ENCODE results near the gene MPIG6B.

Gene MPIG6B

GRCh38 chr6:31722173-31722572, 1.0 kb upstream of the MPIG6B start:
- DNase-seq (ENCODE audit: low read depth): no peak
- TF ChIP-seq, protein P1, sequence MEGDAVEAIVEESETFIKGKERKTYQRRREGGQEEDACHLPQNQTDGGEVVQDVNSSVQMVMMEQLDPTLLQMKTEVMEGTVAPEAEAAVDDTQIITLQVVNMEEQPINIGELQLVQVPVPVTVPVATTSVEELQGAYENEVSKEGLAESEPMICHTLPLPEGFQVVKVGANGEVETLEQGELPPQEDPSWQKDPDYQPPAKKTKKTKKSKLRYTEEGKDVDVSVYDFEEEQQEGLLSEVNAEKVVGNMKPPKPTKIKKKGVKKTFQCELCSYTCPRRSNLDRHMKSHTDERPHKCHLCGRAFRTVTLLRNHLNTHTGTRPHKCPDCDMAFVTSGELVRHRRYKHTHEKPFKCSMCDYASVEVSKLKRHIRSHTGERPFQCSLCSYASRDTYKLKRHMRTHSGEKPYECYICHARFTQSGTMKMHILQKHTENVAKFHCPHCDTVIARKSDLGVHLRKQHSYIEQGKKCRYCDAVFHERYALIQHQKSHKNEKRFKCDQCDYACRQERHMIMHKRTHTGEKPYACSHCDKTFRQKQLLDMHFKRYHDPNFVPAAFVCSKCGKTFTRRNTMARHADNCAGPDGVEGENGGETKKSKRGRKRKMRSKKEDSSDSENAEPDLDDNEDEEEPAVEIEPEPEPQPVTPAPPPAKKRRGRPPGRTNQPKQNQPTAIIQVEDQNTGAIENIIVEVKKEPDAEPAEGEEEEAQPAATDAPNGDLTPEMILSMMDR (conservative IDR thresholded peaks at IDR 0.05; ENCODE audit: low read depth, low read length): no peak
- H3K4me3 ChIP-seq (ENCODE audit: low read depth, low read length): no peak overlapping the region

GRCh38 chr6:31723980-31724691, 963 bp downstream of the MPIG6B start:
- TF ChIP-seq, protein P1 (conservative IDR thresholded peaks at IDR 0.05; ENCODE audit: low read depth, low read length): no peak
- H3K4me3 ChIP-seq (ENCODE audit: low read depth, low read length): no peak overlapping the region
- DNase-seq (ENCODE audit: low read depth): no peak

DNA sequence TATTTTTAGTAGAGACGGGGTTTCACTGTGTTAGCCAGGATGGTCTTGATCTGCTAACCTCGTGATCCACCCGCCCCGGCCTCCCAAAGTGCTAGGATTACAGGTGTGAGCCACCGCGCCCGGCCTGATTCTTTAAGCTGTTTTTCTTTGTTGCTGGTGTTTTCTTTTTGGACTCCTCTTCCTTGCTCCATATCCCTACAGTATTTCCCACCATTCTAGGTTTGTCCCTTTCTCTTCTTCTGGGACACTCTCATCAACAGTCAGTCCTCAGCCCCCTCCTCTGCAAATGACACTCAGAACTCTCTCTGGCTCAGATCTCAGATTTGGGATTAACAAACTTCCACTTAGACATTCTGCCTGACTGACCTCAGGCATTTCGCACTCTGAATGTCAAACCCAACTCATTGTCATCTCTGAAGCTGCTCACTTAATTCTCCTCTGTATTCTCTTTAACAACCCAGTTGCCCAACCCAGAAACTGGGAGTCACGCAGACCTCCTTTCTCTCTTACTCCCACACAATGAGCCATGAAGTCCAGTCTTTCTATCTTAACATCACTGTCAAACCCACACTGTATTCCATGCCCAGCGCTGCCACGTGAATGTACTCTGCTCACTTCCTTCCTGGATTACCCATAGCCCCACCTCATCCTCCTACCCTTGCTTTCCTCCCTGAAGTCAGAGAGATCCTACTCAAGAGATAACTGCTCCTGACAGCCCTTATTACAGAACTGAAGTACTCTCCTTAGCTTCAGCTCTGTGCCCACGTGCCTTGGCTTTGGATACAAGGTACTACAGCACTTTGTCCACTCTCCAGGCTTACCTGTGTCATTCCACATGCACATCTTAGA, 2.6 kb downstream of the MPIG6B start:
- DNase-seq (ENCODE audit: low read depth): no peak
- TF ChIP-seq, protein P1 (conservative IDR thresholded peaks at IDR 0.05; ENCODE audit: low read depth, low read length): no peak
- H3K4me3 ChIP-seq (ENCODE audit: low read depth, low read length): no peak overlapping the region

DNA sequence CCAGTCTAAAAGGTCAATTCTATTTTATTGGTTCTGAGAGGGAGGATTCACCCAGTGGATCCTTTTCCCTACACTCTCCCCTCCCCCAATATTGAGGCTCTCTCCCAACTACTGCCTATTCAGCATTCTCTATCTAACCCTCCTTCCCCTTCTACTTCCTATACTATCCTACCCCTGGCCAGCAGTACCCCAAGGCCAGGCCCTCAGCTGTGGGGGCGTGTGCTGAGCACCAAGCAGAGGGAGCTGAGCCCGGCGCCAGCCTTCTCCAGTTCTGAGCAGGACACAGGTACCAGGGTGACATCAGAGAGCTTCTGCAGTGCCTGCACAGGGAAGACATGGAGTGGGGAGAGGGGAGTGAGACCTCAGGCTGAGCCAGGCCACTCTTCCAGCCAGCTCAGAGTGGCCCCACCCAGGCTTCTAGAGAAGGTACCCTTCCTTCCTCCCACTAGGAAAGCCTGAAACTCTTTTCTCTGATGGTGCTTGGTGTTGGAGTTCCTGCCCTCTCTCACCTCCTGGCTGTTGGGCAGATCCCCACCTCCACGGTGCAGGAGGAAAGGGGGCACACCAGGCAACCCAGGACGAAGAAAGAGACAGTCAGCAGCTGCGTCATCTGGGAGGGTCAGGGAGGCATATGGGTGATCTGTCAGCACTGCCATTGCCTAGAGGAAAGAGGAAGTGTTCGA, 4.0 kb downstream of the MPIG6B start:
- no peak overlapping the region for H3K4me3 ChIP-seq (ENCODE audit: low read depth, low read length)
- no peak for DNase-seq (ENCODE audit: low read depth)
- TF ChIP-seq, protein P1 (conservative IDR thresholded peaks at IDR 0.05; ENCODE audit: low read depth, low read length): no peak

- DNase-seq (ENCODE audit: low read depth): no peak
- TF ChIP-seq, protein P1 (conservative IDR thresholded peaks at IDR 0.05; ENCODE audit: low read depth, low read length): no peak
- H3K4me3 ChIP-seq (ENCODE audit: low read depth, low read length): no peak overlapping the region
Observed at GRCh38 chr6:31727717-31728671, 4.8 kb downstream of the MPIG6B start.
